GM19467 (cell line): ENCODE measurements around the gene DAPP1.
A peak's percentile ranks its signal among the peaks of the same experiment; 100 is the strongest.
"Not testable (repeated sequence)": the region's sequence is repeated elsewhere in the genome, so short reads cannot be mapped to it uniquely, and the experiment has no call there.

Experiments
- ATAC-seq: cut with Tn5 transposase; IDR thresholded peaks from one replicate; pipeline ENCODE4 v1.9.1; 2021; ENCODE audit warnings: mild to moderate bottlenecking, moderate library complexity; ENCODE audit not compliant: unreplicated experiment

The DAPP1 gene

GRCh38 chr4:99816545-99817308 lies at the start of gene DAPP1:
DAPP1 (plus strand) TSS chr4:99816827; CDS start chr4:99816914, 87 bp downstream.
- peak; percentile 99 for ATAC-seq

- ATAC-seq = not testable (repeated sequence)
Observed at GRCh38 chr4:99770842-99771241, 45.8 kb upstream of the DAPP1 start.

DNA sequence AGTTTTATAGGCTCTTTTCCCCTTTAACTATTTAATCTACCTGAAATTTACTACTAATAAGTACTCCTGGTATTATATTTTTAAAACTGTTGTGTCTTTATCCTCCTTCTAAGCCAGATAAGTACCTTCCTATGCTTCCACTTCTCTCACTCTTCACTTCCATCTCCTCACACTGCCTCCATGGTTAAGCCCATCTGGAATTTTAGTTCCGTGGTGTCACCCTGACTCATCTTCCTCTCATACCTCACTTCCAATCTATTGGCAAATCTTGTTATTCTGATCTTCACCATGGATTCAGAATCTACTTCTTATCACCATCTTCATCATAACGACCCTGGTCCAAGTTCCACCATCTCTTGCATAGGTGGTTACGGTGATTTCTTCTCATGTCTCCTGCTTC lies 32.7 kb upstream of the DAPP1 start:
- ATAC-seq = no peak

DNA sequence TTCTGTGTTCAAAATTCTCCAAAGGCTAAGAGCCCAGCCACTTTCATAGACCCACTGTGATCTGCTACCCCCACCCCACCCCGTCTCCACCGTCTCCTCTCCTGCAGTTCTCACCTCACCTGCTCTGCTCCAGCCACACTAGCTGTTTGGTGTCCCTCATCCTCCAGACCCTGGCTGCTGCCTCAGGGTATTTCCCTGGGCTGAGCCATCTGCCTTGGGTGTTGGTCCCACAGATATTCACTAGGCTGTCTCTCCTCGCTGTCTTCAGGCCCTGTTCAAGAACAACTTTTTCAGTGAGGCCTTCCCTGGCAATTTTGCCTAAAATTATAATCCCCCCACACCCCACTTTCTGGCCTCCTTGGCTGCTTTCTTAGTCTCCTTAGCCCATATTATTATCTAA lies 31.8 kb upstream of the DAPP1 start:
- ATAC-seq = no peak

DNA sequence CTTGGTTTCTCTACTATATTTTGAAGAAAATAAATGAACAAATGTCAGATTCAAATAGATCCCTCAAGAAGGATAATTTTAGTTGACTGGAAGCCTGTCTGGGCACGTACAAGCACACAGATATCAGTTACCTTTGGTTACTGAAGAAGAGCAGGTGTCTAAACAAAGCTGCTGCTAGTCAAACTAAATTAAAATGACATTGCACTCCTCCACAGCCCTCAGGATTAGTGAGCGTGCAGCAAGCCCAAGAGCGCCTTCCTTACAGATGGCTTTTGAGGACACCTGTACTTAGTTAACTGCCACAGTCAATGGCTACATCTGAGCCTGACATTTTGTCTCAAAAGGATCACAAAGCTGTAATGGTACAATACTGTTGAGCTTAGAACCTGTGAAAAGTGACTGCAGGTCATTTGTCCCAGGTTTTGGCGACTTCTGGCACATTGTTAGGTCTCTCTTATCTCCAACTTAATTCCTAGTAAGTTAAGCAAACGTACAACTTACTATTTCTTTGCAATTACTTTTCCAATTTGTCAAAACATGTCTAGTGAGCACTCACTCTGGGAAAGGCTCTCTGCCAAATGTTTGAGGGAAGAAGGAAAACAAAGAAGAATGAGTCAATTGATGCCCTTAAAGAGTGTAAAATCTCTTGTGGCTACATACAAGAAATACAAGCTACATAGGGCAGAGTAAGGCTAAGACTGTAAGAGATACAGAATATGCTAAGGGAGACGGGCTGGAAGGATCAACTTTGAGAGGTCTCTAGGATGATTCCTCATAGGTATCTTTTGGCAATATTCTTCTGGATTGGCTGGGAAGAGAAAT lies 25.6 kb upstream of the DAPP1 start:
- ATAC-seq = no peak

DNA sequence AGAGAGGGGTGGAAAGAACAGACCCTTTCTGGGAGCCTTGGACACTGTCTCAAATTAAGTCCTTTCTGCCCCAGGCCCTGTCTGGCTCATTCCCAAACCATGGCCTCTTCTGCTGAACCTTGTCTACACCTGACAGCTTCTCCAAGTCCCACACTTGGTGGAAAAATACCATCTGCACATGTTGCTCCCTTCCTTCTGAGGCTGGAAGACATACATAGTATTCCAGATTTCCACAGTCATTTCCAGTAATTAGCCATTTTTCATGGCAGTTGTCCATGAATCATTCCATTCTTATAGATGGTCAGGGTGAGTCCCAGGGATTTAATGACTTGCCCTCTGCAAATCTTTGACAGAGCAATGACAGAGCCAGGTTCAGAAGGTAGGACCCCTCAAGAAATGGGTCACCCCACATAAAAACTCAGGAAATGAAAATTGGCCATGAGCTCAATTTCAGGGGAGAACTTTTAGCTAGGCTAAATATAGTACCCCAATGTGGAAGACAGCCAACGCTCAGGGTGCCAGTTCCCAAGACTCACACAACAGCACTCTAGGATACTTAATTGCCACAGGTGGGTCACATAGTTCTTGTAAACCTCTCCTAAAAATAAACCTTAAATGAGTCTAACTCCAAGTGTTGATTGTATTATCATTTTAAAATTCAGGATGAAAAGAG lies 16.2 kb upstream of the DAPP1 start:
- no peak for ATAC-seq

- ATAC-seq = no peak
Observed at GRCh38 chr4:99801005-99801699, 15.5 kb upstream of the DAPP1 start.

DNA sequence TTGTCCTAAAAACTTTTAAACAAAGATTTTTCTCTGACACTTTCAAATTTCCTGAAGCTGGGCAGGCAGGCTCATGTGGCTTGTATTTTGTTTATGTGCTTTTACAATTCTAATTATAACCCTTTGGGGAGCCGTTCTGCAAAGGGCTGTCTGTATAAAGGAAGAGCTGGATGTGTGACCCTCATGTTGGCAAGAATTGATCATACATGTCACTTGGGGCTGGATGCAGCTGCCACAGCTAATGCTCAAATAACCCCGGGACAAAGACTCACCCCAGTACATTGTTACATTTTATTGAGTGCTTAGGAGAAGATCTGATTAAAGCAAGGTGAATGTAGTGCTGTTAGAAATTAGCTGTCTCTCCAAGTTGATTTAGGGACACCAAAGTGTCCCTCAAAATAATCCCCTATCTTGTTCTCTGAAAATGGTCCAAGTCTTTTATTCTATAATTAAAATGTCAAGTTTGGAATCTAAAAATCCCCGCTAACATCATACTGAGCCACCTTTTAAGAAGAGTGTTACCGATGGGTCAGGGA lies 13.0 kb upstream of the DAPP1 start:
- ATAC-seq = no peak

- no peak for ATAC-seq
Observed at GRCh38 chr4:99806545-99806944, 10.1 kb upstream of the DAPP1 start.

- no peak for ATAC-seq
Observed at GRCh38 chr4:99807666-99808065, 9.0 kb upstream of the DAPP1 start.

DNA sequence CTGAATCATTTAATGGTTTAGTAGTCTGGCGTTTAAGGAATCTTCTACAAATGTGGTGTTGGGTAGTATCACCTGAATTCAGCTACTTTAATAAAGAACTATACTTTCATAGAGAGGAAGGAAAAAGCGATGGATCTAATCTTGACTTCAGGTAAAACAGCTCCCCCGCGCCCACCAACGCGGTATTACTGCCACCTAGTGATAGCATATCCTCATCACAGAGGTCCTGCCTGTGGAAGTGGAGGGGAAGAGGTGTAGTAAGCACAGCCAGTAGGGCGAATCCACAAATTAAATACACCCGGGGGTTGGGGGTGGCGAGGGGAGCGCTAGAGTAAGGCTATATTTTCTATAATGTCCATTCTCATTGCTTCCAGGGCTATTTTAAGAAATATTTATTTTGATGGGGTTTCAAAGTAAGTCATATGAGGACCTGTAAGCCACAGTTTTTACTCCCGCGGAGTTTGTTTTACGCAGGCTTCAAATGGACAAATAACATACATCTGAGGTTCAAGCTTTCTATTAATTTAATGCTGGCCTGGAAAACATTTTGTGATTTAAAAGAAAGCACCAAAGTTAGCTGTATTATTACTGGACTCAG lies 8.3 kb upstream of the DAPP1 start:
- peak; percentile 87 for ATAC-seq

- no peak for ATAC-seq
Observed at GRCh38 chr4:99809326-99809725, 7.3 kb upstream of the DAPP1 start.

DNA sequence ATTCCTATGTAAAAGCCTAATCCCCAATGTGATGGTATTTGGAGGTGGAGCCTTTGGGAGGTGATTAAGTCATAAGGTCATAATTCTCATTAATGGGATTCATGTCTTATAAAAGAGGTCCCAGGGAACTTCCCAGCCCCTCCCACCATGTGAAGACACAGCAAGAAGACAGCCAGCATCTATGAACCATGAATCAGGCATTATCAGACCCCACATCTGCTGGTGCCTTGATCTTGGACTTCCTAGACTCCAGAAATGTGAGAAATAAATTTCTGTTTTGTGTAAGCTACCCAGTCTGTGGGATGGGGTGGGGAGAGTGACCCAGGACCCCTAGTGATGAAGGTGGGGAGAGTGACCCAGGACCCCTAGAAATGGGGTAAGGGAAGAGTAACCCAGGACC lies 6.1 kb upstream of the DAPP1 start:
- ATAC-seq = no peak

GRCh38 chr4:99811117-99811516 lies 5.5 kb upstream of the DAPP1 start:
- no peak for ATAC-seq

DNA sequence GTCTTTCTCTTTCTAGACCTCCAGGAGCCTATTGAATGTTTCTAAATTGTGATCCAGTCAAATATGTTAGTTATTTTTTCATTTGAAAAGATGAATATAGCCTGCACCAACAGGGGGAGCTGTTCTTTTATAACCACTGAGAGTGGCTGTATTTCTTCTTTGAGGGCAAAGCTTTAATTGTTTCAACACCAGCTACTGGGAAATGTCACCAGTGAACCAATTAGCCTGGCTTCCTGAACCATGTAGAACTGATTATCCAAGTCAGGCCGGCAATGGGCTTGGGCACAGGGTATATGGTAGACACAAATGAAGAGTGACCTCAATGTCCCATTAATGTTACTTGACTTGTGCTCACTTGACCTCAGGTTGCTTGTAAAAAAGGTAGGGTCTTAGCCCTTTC lies 4.8 kb upstream of the DAPP1 start:
- no peak for ATAC-seq

- no peak for ATAC-seq
Observed at GRCh38 chr4:99815597-99816011, 1.0 kb upstream of the DAPP1 start.

GRCh38 chr4:99817309-99817890 lies 773 bp downstream of the DAPP1 start:
- peak; percentile 23 for ATAC-seq

GRCh38 chr4:99818661-99819060 lies 2.0 kb downstream of the DAPP1 start:
- ATAC-seq = no peak

DNA sequence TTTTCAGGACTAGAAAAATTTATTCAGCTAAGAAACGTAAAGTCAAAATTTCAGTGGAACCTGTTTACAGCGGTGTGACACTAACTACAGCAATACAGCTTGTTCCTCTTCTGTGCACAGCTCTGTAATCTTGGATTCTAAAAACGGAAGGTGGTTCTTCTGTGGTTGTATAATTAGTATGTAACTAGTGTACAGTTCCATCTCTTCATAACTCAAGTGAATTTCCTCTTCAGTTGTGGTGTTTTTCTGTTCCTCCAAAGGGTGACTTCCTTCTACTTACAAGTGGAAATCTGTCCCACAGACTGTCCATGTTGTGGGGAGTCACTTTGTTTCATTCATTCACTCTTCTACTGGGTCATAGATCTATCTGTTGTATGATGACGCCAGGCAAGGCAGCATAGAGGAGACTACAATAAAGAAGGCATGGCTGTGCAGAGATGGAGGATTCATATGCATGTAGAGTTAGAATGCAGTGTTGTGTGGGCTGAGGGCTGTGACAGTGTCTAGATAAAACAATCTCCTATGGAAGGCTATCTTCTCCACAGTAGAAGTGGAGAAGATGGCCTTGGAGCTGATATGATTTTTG lies 5.4 kb downstream of the DAPP1 start:
- ATAC-seq = peak; percentile 86

GRCh38 chr4:99822734-99823133 lies 6.1 kb downstream of the DAPP1 start:
- no peak for ATAC-seq
